IMR-90 (cell line): ENCODE measurements around the gene DUSP2. TPM values are rescaled to one million over a fixed set of nuclear protein-coding genes. Genes with fewer than 3 reads are reported as not detected.
A peak's percentile ranks its signal among the peaks of the same experiment; 100 is the strongest.

Experiments
- ATAC-seq: fragments of 200-7000 bp; cut with Tn5 transposase; 2 replicates; pipeline ENCODE4 v1.9.1; 2020; ENCODE audit warnings: low read depth, mild to moderate bottlenecking, moderate library complexity
- BruUV-seq: library from RNA; stranded (reverse); fragments of 400-500 nt; replicated peaks from 2 replicates; lab custom pipeline; 2021; lab: Mats Ljungman, UMichigan
- CTCF ChIA-PET: fragments of 300-600 bp; formaldehyde crosslinking; extraction: SDS; loops from one replicate; lab custom pipeline; 2021; ENCODE audit warnings: antibody characterized with exemption; lab: Yijun Ruan, JAX
- POLR2A ChIA-PET: fragments of 300-600 bp; sonication (Branson Sonifier 250); formaldehyde crosslinking; loops from one replicate; lab custom pipeline; 2022; ENCODE audit warnings: antibody characterized with exemption; ENCODE audit not compliant: unreplicated experiment; lab: Charles Lee
- DNase-seq: peaks from one replicate; pipeline ENCODE4 v3.0.0; 2013
- H2AFZ ChIP-seq: replicated peaks from 2 replicates; pipeline ENCODE3; 2013; ENCODE audit warnings: low read length, mild to moderate bottlenecking; ENCODE audit not compliant: poor library complexity
- H2AK5ac ChIP-seq: 2 replicates; pipeline ENCODE4 v1.6.1; 2013; ENCODE audit warnings: low read depth, low read length, inconsistent platforms
- H2AK9ac ChIP-seq: replicated peaks from 2 replicates; pipeline ENCODE3; 2013; ENCODE audit warnings: mild to moderate bottlenecking, low read depth, low read length, moderate library complexity; ENCODE audit not compliant: poor library complexity
- H2BK120ac ChIP-seq: 2 replicates; pipeline ENCODE4 v1.6.1; 2013; ENCODE audit warnings: low read depth, low read length, inconsistent platforms
- H2BK15ac ChIP-seq: 3 replicates; pipeline ENCODE4 v1.6.1; 2013; ENCODE audit warnings: low read depth, low read length, inconsistent platforms
- H2BK20ac ChIP-seq: 2 replicates; pipeline ENCODE4 v1.6.1; 2013; ENCODE audit warnings: low read depth, mild to moderate bottlenecking, inconsistent platforms, low read length, moderate library complexity
- H2BK5ac ChIP-seq: 2 replicates; pipeline ENCODE4 v1.6.1; 2013; ENCODE audit warnings: mild to moderate bottlenecking, low read depth, low read length, inconsistent platforms; ENCODE audit not compliant: poor library complexity, severe bottlenecking
- H3K14ac ChIP-seq: replicated peaks from 2 replicates; pipeline ENCODE4 v1.6.1; 2013; ENCODE audit warnings: low read depth, low read length, inconsistent platforms
- H3K18ac ChIP-seq: 2 replicates; pipeline ENCODE4 v1.6.1; 2013; ENCODE audit warnings: low read depth, low read length, control low read depth
- H3K23ac ChIP-seq: 2 replicates; pipeline ENCODE4 v1.6.1; 2013; ENCODE audit warnings: low read depth, low read length, inconsistent platforms
- H3K27ac ChIP-seq: 2 replicates; pipeline ENCODE4 v1.5.1; 2013; ENCODE audit warnings: mild to moderate bottlenecking, control low read depth, low read length; ENCODE audit not compliant: insufficient read depth
- H3K27me3 ChIP-seq: 2 replicates; pipeline ENCODE4 v1.6.1; 2013; ENCODE audit warnings: low read length; ENCODE audit not compliant: control insufficient read depth, insufficient read depth
- H3K36me3 ChIP-seq: 2 replicates; pipeline ENCODE4 v1.6.1; 2013; ENCODE audit warnings: low read length, mixed read lengths; ENCODE audit not compliant: control insufficient read depth, insufficient read depth
- H3K4ac ChIP-seq: 2 replicates; pipeline ENCODE4 v1.6.1; 2013; ENCODE audit warnings: low read depth, low read length, inconsistent platforms
- H3K4me1 ChIP-seq: 2 replicates; pipeline ENCODE4 v1.6.1; 2013; ENCODE audit warnings: low read length, mixed read lengths; ENCODE audit not compliant: control insufficient read depth, insufficient read depth
- H3K4me2 ChIP-seq: 2 replicates; pipeline ENCODE4 v1.6.1; 2013; ENCODE audit warnings: low read depth, mild to moderate bottlenecking, control low read depth, low read length, moderate library complexity
- H3K4me3 ChIP-seq: 2 replicates; pipeline ENCODE4 v1.5.1; 2013; ENCODE audit warnings: low read depth, mild to moderate bottlenecking, control low read depth, low read length, moderate library complexity; ENCODE audit not compliant: insufficient read depth
- H3K56ac ChIP-seq: 2 replicates; pipeline ENCODE4 v1.6.1; 2013; ENCODE audit warnings: low read length, inconsistent platforms; ENCODE audit not compliant: insufficient read depth; ENCODE audit errors: extremely low read depth
- H3K79me1 ChIP-seq, 2 experiments: 2 replicates each; pipeline ENCODE4 v1.6.1; 2013; ENCODE audit warnings: low read length in 2 of 2, inconsistent platforms in 1 of 2, low read depth in 1 of 2
- H3K9ac ChIP-seq: 2 replicates; pipeline ENCODE4 v1.6.1; 2013; ENCODE audit warnings: low read depth, low read length, control low read depth
- H3K9me1 ChIP-seq: 2 replicates; pipeline ENCODE4 v1.6.1; 2013; ENCODE audit warnings: low read length, inconsistent platforms; ENCODE audit not compliant: insufficient read depth
- H3K9me3 ChIP-seq: 2 replicates; pipeline ENCODE4 v1.6.1; 2013; ENCODE audit warnings: low read length; ENCODE audit not compliant: control insufficient read depth, insufficient read depth
- H4K20me1 ChIP-seq: 2 replicates; pipeline ENCODE4 v1.6.1; 2013; ENCODE audit warnings: low read length, inconsistent platforms; ENCODE audit not compliant: insufficient read depth
- H4K5ac ChIP-seq: 2 replicates; pipeline ENCODE4 v1.6.1; 2013; ENCODE audit warnings: mild to moderate bottlenecking, low read depth, low read length, control low read depth
- H4K8ac ChIP-seq, 2 experiments: 2 replicates each; pipeline ENCODE4 v1.6.1; 2013; ENCODE audit warnings: low read depth in 2 of 2, low read length in 2 of 2, control low read depth in 1 of 2, inconsistent platforms in 1 of 2
- H4K91ac ChIP-seq: 2 replicates; pipeline ENCODE4 v1.6.1; 2013; ENCODE audit warnings: low read depth, low read length, inconsistent platforms; ENCODE audit not compliant: insufficient read depth
- BHLHE40 ChIP-seq: fragments of 150-350 bp; IDR thresholded peaks from 2 replicates; pipeline ENCODE4 v1.6.1; 2016; ENCODE audit warnings: mild to moderate bottlenecking, low read depth, low read length
- CEBPB ChIP-seq: IDR thresholded peaks from 2 replicates; pipeline ENCODE4 v1.6.1; 2012; ENCODE audit warnings: low read depth, low read length, improper control_type of control experiment
- FOS ChIP-seq: fragments of 150-350 bp; IDR thresholded peaks from 2 replicates; pipeline ENCODE4 v1.6.1; 2016; ENCODE audit warnings: low read depth, low read length
- MAFK ChIP-seq: IDR thresholded peaks from 2 replicates; pipeline ENCODE4 v1.6.1; 2012; ENCODE audit warnings: low read depth, low read length, improper control_type of control experiment
- MAZ ChIP-seq: IDR thresholded peaks from 2 replicates; pipeline ENCODE4 v1.6.1; 2012; ENCODE audit warnings: low read depth, mild to moderate bottlenecking, low read length, improper control_type of control experiment, moderate library complexity, borderline replicate concordance
- MXI1 ChIP-seq: IDR thresholded peaks from 2 replicates; pipeline ENCODE4 v1.6.1; 2012; ENCODE audit warnings: low read depth, mild to moderate bottlenecking, low read length, moderate library complexity, borderline replicate concordance
- NFE2L2 ChIP-seq: fragments of 150-350 bp; IDR thresholded peaks from 2 replicates; pipeline ENCODE4 v1.6.1; 2016; ENCODE audit warnings: low read depth, mild to moderate bottlenecking, low read length
- POLR2A ChIP-seq: IDR thresholded peaks from 2 replicates; pipeline ENCODE4 v1.6.1; 2012; ENCODE audit warnings: mild to moderate bottlenecking, low read depth, low read length
- RAD21 ChIP-seq: IDR thresholded peaks from 2 replicates; pipeline ENCODE4 v1.6.1; 2012; ENCODE audit warnings: low read length, improper control_type of control experiment
- RCOR1 ChIP-seq: IDR thresholded peaks from 2 replicates; pipeline ENCODE4 v1.6.1; 2012; ENCODE audit warnings: mild to moderate bottlenecking, low read length, improper control_type of control experiment; ENCODE audit not compliant: insufficient replicate concordance
- RFX5 ChIP-seq: IDR thresholded peaks from 2 replicates; pipeline ENCODE4 v1.8.0; 2012; ENCODE audit warnings: low read depth, mild to moderate bottlenecking, low read length, moderate library complexity
- SMC3 ChIP-seq: fragments of 150-350 bp; IDR thresholded peaks from 2 replicates; pipeline ENCODE4 v1.6.1; 2016; ENCODE audit warnings: low read depth, mild to moderate bottlenecking, antibody characterized with exemption, low read length, moderate library complexity
- USF2 ChIP-seq: fragments of 150-350 bp; IDR thresholded peaks from 2 replicates; pipeline ENCODE4 v1.6.1; 2017; ENCODE audit warnings: mild to moderate bottlenecking, antibody characterized with exemption, low read length, low read depth
- WGBS, 2 experiments: methylation state at CpG; one replicate each; pipeline versions ENCODE4 v1.1.5 to v1.1.7; 2013; ENCODE audit warnings: missing lambda C conversion rate in 2 of 2; ENCODE audit not compliant: insufficient read length in 1 of 2; ENCODE audit errors: extremely low coverage in 2 of 2; 5-methylcytosine and 5-hydroxymethylcytosine counted together
- dilution Hi-C: fragments of 300-500 bp; cut with HindIII; formaldehyde crosslinking; loops from one replicate; pipeline ENCODE4 v1.14.3; 2018; ENCODE audit warnings: low sequenced_read_pairs; ENCODE audit not compliant: unreplicated experiment
- in situ Hi-C: fragments of 300-500 bp; cut with MboI; formaldehyde crosslinking; loops from 3 replicates; pipeline ENCODE4 v1.14.3; 2019; ENCODE audit warnings: low sequenced_read_pairs, inconsistent platforms, mixed read lengths
- intact Hi-C: fragments of 100-400 bp; cut with micrococcal nuclease; formaldehyde crosslinking; loops from 2 replicates; pipeline ENCODE4 v1.10.0; 2022
- polyA plus RNA-seq, 3 experiments: library from polyadenylated mRNA; depleted of rRNA; stranded (reverse); fragments of >200 nt; gene quantifications; 2 replicates each; pipeline ENCODE4 v1.2.3, GENCODE V29; 2012; ENCODE audit warnings: low replicate concordance in 1 of 3
- total RNA-seq: library from RNA; depleted of rRNA; stranded (reverse); fragments of >200 nt; gene quantifications from 2 replicates; pipeline ENCODE4 v1.2.3, GENCODE V29; 2012
- TF ChIP-seq, protein P1 (sequence below): conservative IDR thresholded peaks from 2 replicates; pipeline ENCODE4 v1.5.1; 2012; ENCODE audit warnings: mild to moderate bottlenecking, low read depth, low read length, improper control_type of control experiment

The DUSP2 gene
- total and polyA plus RNA-seq, 2 of the 4 experiments (the other 2 are of a cell fraction): 1.8 to 3.8 TPM

DNA sequence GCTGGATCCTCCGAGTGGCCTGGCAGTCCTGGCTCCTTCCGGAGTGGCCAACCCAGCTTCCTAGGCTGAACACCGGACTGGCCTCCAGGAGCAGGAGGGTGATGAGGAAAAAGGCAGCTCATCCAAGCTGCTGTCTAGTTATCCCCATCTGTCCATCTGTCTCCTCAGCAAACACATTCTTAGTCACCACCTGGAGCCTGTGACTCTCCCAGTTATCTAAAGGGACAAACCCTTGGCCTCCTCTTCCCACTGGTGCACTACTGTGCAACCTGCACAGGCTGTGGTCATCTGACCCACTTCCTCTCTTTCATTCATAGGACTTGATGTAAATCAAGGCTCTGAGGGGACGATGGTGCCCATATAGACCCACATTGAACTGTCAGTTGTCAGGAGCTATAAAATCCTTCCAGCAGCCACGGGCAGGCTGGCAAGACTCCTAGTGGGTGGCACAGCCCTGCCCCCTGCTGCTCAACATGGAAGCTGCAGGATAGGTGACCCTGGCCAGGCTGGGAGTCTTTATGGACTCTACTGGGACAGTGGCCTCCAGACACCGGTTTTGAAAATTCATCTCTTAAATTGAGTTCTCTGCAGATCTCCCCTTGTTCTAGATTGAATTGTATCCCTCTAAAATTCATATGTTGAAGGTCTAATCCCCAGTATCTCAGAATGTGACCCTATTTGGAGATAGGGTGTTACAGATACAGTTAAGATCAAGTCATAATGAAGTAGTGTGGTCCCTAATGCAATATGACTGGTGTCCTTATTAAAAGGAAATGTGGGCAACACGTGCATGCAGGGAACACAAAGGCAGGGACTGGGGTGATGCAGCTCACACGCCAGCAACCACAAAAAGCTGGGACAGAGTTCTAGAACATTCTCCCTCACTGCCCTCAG, 29.3 kb upstream of the DUSP2 start:
- BruUV-seq: no TSS peak
- H3K27ac ChIP-seq: no peak overlapping the region
- H2AFZ ChIP-seq: peak overlapping the region; percentile 73
- no peak overlapping the region for H4K8ac ChIP-seq
- 0 out of 2 replicates have a peak, but pooled peaks cover 3% of the 10 kb centered on the region for H3K9me1 ChIP-seq
- H2BK20ac ChIP-seq: no peak overlapping the region
- H3K4me1 ChIP-seq: peaks cover 2% of the 10 kb centered on the region; the same call in 1 of the 2 replicates
- H3K18ac ChIP-seq: no peak overlapping the region
- no peak overlapping the region for H3K4me3 ChIP-seq
- DNase-seq: peak; percentile 51
- no peak overlapping the region for H2BK5ac ChIP-seq
- no peaks in the 10 kb centered on the region for H3K36me3 ChIP-seq
- H3K79me1 ChIP-seq: no peaks in the 10 kb centered on the region
- intact Hi-C loops (loop anchor here (1.0 kb wide), 3 partner anchors 34 to 182 kb away; partner anchors contain the start of genes ASTL and STARD7), dilution Hi-C loops (no loop called here), in situ Hi-C loops (no loop called here)
- no peak overlapping the region for H3K9ac ChIP-seq
- 0% methylated on average over 1 of the region's 8 CpGs; no CpG with 5 or more reads in 1 of the 2 experiments for WGBS, 2 experiments
- H4K20me1 ChIP-seq: no peaks in the 10 kb centered on the region
- H2BK120ac ChIP-seq: no peak overlapping the region
- no peak overlapping the region for H3K56ac ChIP-seq
- no peak overlapping the region for H3K14ac ChIP-seq
- no peak overlapping the region for H3K4ac ChIP-seq
- H2AK9ac ChIP-seq: no peak overlapping the region
- POLR2A ChIA-PET: no interaction called here
- H3K23ac ChIP-seq: no peak overlapping the region
- no peak overlapping the region for H2AK5ac ChIP-seq
- H4K91ac ChIP-seq: no peak overlapping the region
- H4K5ac ChIP-seq: no peak overlapping the region
- ATAC-seq: peak; percentile 91
- CTCF ChIA-PET: interaction anchor here (0.6 to 1.5 kb wide), 19 partner anchors 10 to 182 kb away, joined by 3 to 7 read pairs (median 4); partner anchors contain the start of gene ASTL
- no peaks in the 10 kb centered on the region for H3K9me3 ChIP-seq
- no peak overlapping the region for H2BK15ac ChIP-seq
- H3K4me2 ChIP-seq: no peak overlapping the region
- no peaks in the 10 kb centered on the region for H3K27me3 ChIP-seq
- TF ChIP-seq SMC3: peak; percentile 90
- no peak for TF ChIP-seq MAFK
- no peak for TF ChIP-seq USF2
- no peak for TF ChIP-seq RFX5
- TF ChIP-seq, protein P1, sequence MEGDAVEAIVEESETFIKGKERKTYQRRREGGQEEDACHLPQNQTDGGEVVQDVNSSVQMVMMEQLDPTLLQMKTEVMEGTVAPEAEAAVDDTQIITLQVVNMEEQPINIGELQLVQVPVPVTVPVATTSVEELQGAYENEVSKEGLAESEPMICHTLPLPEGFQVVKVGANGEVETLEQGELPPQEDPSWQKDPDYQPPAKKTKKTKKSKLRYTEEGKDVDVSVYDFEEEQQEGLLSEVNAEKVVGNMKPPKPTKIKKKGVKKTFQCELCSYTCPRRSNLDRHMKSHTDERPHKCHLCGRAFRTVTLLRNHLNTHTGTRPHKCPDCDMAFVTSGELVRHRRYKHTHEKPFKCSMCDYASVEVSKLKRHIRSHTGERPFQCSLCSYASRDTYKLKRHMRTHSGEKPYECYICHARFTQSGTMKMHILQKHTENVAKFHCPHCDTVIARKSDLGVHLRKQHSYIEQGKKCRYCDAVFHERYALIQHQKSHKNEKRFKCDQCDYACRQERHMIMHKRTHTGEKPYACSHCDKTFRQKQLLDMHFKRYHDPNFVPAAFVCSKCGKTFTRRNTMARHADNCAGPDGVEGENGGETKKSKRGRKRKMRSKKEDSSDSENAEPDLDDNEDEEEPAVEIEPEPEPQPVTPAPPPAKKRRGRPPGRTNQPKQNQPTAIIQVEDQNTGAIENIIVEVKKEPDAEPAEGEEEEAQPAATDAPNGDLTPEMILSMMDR: peak; percentile 92
- no peak for TF ChIP-seq BHLHE40
- TF ChIP-seq RAD21: peak; percentile 86
- TF ChIP-seq POLR2A: no peak
- no peak for TF ChIP-seq NFE2L2
- TF ChIP-seq RCOR1: no peak
- TF ChIP-seq MXI1: no peak
- TF ChIP-seq CEBPB: no peak
- TF ChIP-seq FOS: no peak
- no peak for TF ChIP-seq MAZ
